Heart right ventricle (tissue), 16 donors: ENCODE measurements around the gene COL17A1. TPM values are rescaled to one million over a fixed set of nuclear protein-coding genes. Genes with fewer than 3 reads are reported as not detected.

Experiments
- ATAC-seq, 8 donors: fragments of 200-7000 bp; cut with Tn5 transposase; one replicate each; pipeline ENCODE4 v1.9.1; 2020; ENCODE audit warnings: mild to moderate bottlenecking in 8 of 8, moderate library complexity in 8 of 8, moderate number of reproducible peaks in 1 of 8
- DNase-seq, 2 donors: peaks; one replicate each; pipeline ENCODE4 v3.0.0-alpha.2; 2020
- H3K27ac ChIP-seq, 10 donors: fragments of 200-600 bp; sonication (generic) in 2 of 10; one replicate each; pipeline versions ENCODE4 v1.5.0 to v1.8.0; 2020 to 2022; ENCODE audit warnings: mild to moderate bottlenecking in 3 of 10
- H3K27me3 ChIP-seq, 7 donors: fragments of 200-600 bp; one replicate each; pipeline ENCODE4 v1.8.0; 2021 to 2022; ENCODE audit warnings: mild to moderate bottlenecking in 2 of 7
- H3K36me3 ChIP-seq, 9 donors: fragments of 200-600 bp; sonication (generic) in 1 of 9; one replicate each; pipeline versions ENCODE4 v1.5.0 to v1.8.0; 2020 to 2022; ENCODE audit warnings: mild to moderate bottlenecking in 2 of 9
- H3K4me1 ChIP-seq, 9 donors: fragments of 200-600 bp; sonication (generic) in 1 of 9; one replicate each; pipeline versions ENCODE4 v1.5.0 to v1.8.0; 2020 to 2022; ENCODE audit warnings: mild to moderate bottlenecking in 4 of 9
- H3K4me3 ChIP-seq, 10 donors: fragments of 200-600 bp; sonication (generic) in 2 of 10; one replicate each; pipeline versions ENCODE4 v1.5.0 to v1.8.0; 2020 to 2022; ENCODE audit warnings: mild to moderate bottlenecking in 7 of 10, moderate library complexity in 2 of 10
- H3K9me3 ChIP-seq, 11 donors: fragments of 200-600 bp in 10 of 11; sonication (generic) in 2 of 11; one replicate each; pipeline versions ENCODE4 v1.5.0 to v1.8.0; 2013 to 2022; ENCODE audit warnings: mild to moderate bottlenecking in 2 of 11, control low read depth in 1 of 11, moderate library complexity in 1 of 11
- CTCF ChIP-seq, 9 donors: fragments of 200-600 bp; sonication (generic) in 2 of 9; IDR thresholded peaks; one replicate each; pipeline versions ENCODE4 v1.5.0 to v1.8.0; 2021 to 2022; ENCODE audit warnings: antibody characterized with exemption in 9 of 9, mild to moderate bottlenecking in 5 of 9, moderate library complexity in 1 of 9
- WGBS, 2 donors: extraction: QIAGEN DNeasy Blood & Tissue Kit; methylation state at CpG; one replicate each; pipeline ENCODE4 v1.1.7; 2013; ENCODE audit warnings: inconsistent platforms in 1 of 2; 5-methylcytosine and 5-hydroxymethylcytosine counted together
- intact Hi-C, 10 donors: fragments of 100-400 bp; cut with DNase I; formaldehyde crosslinking; loops; one replicate each; pipeline versions ENCODE4 v1.11.1 to v1.14.2; 2022
- polyA plus RNA-seq, 2 donors: library from polyadenylated mRNA; stranded (reverse); fragments of 200-250 nt; gene quantifications; one replicate each; pipeline ENCODE4 v1.2.3, GENCODE V29; 2013
- total RNA-seq, 10 donors: library from RNA; stranded (reverse); fragmentation: NEBNext Ultra II Directional in 3 of 10; extraction: Animal tissue kit (Norgen Biotek cat#: 25700) in 3 of 10; gene quantifications; one replicate each; pipeline versions ENCODE4 v1.2.1 to v1.2.4, GENCODE V29; 2021 to 2023
- donor health status: Arrhythmogenic right ventricular cardiomyopathy.
- donor health status: ischemic (EF 13 %, LVEDD 7.1; RV severe dilation, severe dysfunction).
- donor health status: healthy with polysubstance abuse.
- donor health status: DM: no; HTN: yes; CAD: no.
- donor health status: DM: no; HTN: no; CAD: no.
- donor health status: ischemic (EF 25% LVEDD 6.9; RV normal size, moderate dysfunction).
- donor health status: ischemic (EF 25% LVEDD 5.7; RV mildly dilated, moderate dysfunction).
- donor health status: healthy.
- donor health status: DM: yes; HTN: yes; CAD: no.
- donor health status: Ischemic cardiomyopathy.
- donor health status: ischemic (EF 35%, LVEDD 5.7; RV mildly dilated, moderate dysfunction).
- donor health status: nonischemic (EF 11% LVEDD 7.7; RV severe dilation, severe dysfunction).
- donor health status: DM: yes; HTN: yes; CAD: no.
- donor health status: PGD.
- donor health status: ischemic (EF 29% LVEDD 5.4; RV normal size, mild dysfunction).
- donor health status: nonischemic (EF 23%, LVEDD 6.1; RV moderate dilation, normal function).

COL17A1 gene
- total and polyA plus RNA-seq, 12 donors = 0.10 to 0.39 (median 0.16) TPM; not detected in 6

GRCh38 chr10:104002911-104003310, 82.8 kb downstream of the COL17A1 start:
- H3K27me3 ChIP-seq = no peaks in the 10 kb centered on the region
- ATAC-seq (no peak), DNase-seq (no peak)
- no peak for TF ChIP-seq CTCF (IDR thresholded peaks at IDR 0.05)
- H3K36me3 ChIP-seq = peaks cover 0 to 100% (median 43%) of the 10 kb centered on the region in 9 donors
- no peak overlapping the region for H3K27ac ChIP-seq
- H3K4me3 ChIP-seq = no peak overlapping the region
- 96 to 100% methylated on average over 1 of the region's 1 CpG for WGBS, 2 donors
- no peaks in the 10 kb centered on the region for H3K4me1 ChIP-seq
- intact Hi-C loops = loop anchor here in 1 of 10 donors (10.0 kb wide), 1 partner anchor 58 kb away; no protein-coding TSS in a partner anchor
- no peaks in the 10 kb centered on the region for H3K9me3 ChIP-seq

- intact Hi-C loops = loop anchor here in 1 of 10 donors (10.0 kb wide), 1 partner anchor 114 kb away; no protein-coding TSS in a partner anchor
- Histone ChIP-seq H3K4me1 (no peaks in the 10 kb centered on the region), H3K4me3 (no peak overlapping the region), H3K27me3 (no peaks in the 10 kb centered on the region), H3K36me3 (peaks cover 0 to 98% (median 41%) of the 10 kb centered on the region in 9 donors), H3K27ac (no peak overlapping the region), H3K9me3 (no peaks in the 10 kb centered on the region)
- TF ChIP-seq CTCF (IDR thresholded peaks at IDR 0.05) = no peak
- DNase-seq = no peak
- WGBS, 2 donors = 96 to 97% methylated on average over 2 of the region's 2 CpGs
- no peak for ATAC-seq
Observed at GRCh38 chr10:103998805-103999204, 86.9 kb downstream of the COL17A1 start.

- no peak for TF ChIP-seq CTCF (IDR thresholded peaks at IDR 0.05)
- intact Hi-C loops = loop anchor here in 1 of 10 donors (10.0 kb wide), 1 partner anchor 110 kb away; no protein-coding TSS in a partner anchor
- peaks cover 0 to 92% (median 24%) of the 10 kb centered on the region in 9 donors for H3K36me3 ChIP-seq
Observed at GRCh38 chr10:103995134-103995533, 90.5 kb downstream of the COL17A1 start.

GRCh38 chr10:103991393-103992128, 94.1 kb downstream of the COL17A1 start:
- peaks cover 0 to 56% (median 6%) of the 10 kb centered on the region in 9 donors for H3K36me3 ChIP-seq
- peaks cover 0 to 35% (median 23%) of the 10 kb centered on the region in 9 donors for H3K4me1 ChIP-seq
- intact Hi-C loops = loop anchor here in 1 of 10 donors (10.0 kb wide), 1 partner anchor 107 kb away; no protein-coding TSS in a partner anchor

More at GRCh38 chr10:103995134-103995533, 90.5 kb downstream of the COL17A1 start:
- no peak overlapping the region for H3K4me3 ChIP-seq
- DNase-seq = no peak
- no peak overlapping the region for H3K27ac ChIP-seq
- H3K9me3 ChIP-seq = no peaks in the 10 kb centered on the region
- peaks cover 0 to 18% (median 4%) of the 10 kb centered on the region in 9 donors for H3K4me1 ChIP-seq
- ATAC-seq = no peak
- H3K27me3 ChIP-seq = no peaks in the 10 kb centered on the region
- WGBS, 2 donors = 76 to 85% methylated on average over 1 of the region's 1 CpG

More at GRCh38 chr10:103991393-103992128, 94.1 kb downstream of the COL17A1 start:
- H3K27ac ChIP-seq = no peak overlapping the region
- no peak for TF ChIP-seq CTCF (IDR thresholded peaks at IDR 0.05)
- ATAC-seq = no peak
- DNase-seq = no peak
- no peaks in the 10 kb centered on the region for H3K27me3 ChIP-seq
- H3K9me3 ChIP-seq = no peaks in the 10 kb centered on the region
- H3K4me3 ChIP-seq = no peak overlapping the region
- 68 to 73% methylated on average over 3 of the region's 3 CpGs for WGBS, 2 donors
